Thyroid gland (tissue), 4 donors: Measurements from ENCODE around the gene TBL1XR1. TPM values are rescaled to one million over a fixed set of nuclear protein-coding genes. Genes with fewer than 3 reads are reported as not detected.

Source experiments
- DNase-seq, 2 donors: peaks; one replicate each; pipeline ENCODE4 v3.0.0-alpha.2; 2019
- H3K27ac ChIP-seq, 3 donors: fragments of 200-600 bp; sonication (generic); 1 replicate in 2 of 3; 2 replicates in 1 of 3; pipeline ENCODE4 v1.5.1; 2016 to 2019; ENCODE audit warnings: mild to moderate bottlenecking in 1 of 3, moderate library complexity in 1 of 3
- H3K27me3 ChIP-seq: fragments of 200-600 bp; sonication (generic); one replicate; pipeline ENCODE4 v1.5.1; 2019
- H3K36me3 ChIP-seq, 2 donors: fragments of 200-600 bp; sonication (generic); one replicate each; pipeline ENCODE4 v1.5.1; 2016 to 2019
- H3K4me1 ChIP-seq, 2 donors: fragments of 200-600 bp; sonication (generic); one replicate each; pipeline ENCODE4 v1.5.1; 2017 to 2019
- H3K4me3 ChIP-seq, 3 donors: fragments of 200-600 bp; sonication (generic); replicated peaks in 1 of 3; 1 replicate in 2 of 3; 2 replicates in 1 of 3; pipeline ENCODE4 v1.5.1; 2016; ENCODE audit warnings: mild to moderate bottlenecking in 1 of 3
- H3K9me3 ChIP-seq: fragments of 200-600 bp; sonication (generic); one replicate; pipeline ENCODE4 v1.5.1; 2017
- CTCF ChIP-seq, 6 experiments: fragments of 200-600 bp in 3 of 6; fragments of 450-650 bp in 3 of 6; sonication (generic) in 3 of 6; IDR thresholded peaks; one replicate each; pipeline ENCODE4 v1.5.1; 2016 to 2019; ENCODE audit warnings: antibody characterized with exemption in 6 of 6, mild to moderate bottlenecking in 2 of 6, inconsistent platforms in 1 of 6, moderate library complexity in 1 of 6
- POLR2A ChIP-seq, 2 donors: fragments of 450-650 bp; IDR thresholded peaks; one replicate each; pipeline ENCODE4 v1.6.1; 2017; ENCODE audit warnings: antibody characterized with exemption in 2 of 2, mild to moderate bottlenecking in 2 of 2, moderate library complexity in 1 of 2
- WGBS, 2 donors: methylation state at CpG; one replicate each; pipeline ENCODE4 v1.1.5; 2017; 5-methylcytosine and 5-hydroxymethylcytosine counted together
- intact Hi-C: fragments of 100-400 bp; cut with DNase I; formaldehyde crosslinking; loops from one replicate; pipeline ENCODE4 v1.15.1; 2023
- total RNA-seq, 4 donors: library from RNA; depleted of rRNA; stranded (reverse); fragments of >200 nt; gene quantifications; one replicate each; pipeline ENCODE4 v1.2.3, GENCODE V29; 2016

The TBL1XR1 gene
- total RNA-seq, 4 donors from 2014 or later, result 164 to 239 (median 195) TPM

- Histone ChIP-seq H3K27ac (peak overlapping the region in 1 of 3 donors; percentile 28), H3K4me1 (peaks cover 13 to 16% of the 10 kb centered on the region in 2 donors), H3K9me3 (no peaks in the 10 kb centered on the region), H3K27me3 (no peaks in the 10 kb centered on the region), H3K4me3 (no peak overlapping the region), H3K36me3 (peaks cover 12 to 18% of the 10 kb centered on the region in 2 donors)
- WGBS, 2 donors, result 81 to 86% methylated on average over 4 of the region's 4 CpGs
- TF ChIP-seq CTCF (IDR thresholded peaks at IDR 0.05) (no peak), POLR2A (IDR thresholded peaks at IDR 0.05) (no peak)
- DNase-seq, result no peak
- intact Hi-C loops, result loop anchor here (10.0 kb wide), 2 partner anchors 143 to 303 kb away; partner anchors contain the start of gene TBL1XR1
Observed at GRCh38 chr3:177051411-177051810, 145.9 kb downstream of the TBL1XR1 start.

DNA sequence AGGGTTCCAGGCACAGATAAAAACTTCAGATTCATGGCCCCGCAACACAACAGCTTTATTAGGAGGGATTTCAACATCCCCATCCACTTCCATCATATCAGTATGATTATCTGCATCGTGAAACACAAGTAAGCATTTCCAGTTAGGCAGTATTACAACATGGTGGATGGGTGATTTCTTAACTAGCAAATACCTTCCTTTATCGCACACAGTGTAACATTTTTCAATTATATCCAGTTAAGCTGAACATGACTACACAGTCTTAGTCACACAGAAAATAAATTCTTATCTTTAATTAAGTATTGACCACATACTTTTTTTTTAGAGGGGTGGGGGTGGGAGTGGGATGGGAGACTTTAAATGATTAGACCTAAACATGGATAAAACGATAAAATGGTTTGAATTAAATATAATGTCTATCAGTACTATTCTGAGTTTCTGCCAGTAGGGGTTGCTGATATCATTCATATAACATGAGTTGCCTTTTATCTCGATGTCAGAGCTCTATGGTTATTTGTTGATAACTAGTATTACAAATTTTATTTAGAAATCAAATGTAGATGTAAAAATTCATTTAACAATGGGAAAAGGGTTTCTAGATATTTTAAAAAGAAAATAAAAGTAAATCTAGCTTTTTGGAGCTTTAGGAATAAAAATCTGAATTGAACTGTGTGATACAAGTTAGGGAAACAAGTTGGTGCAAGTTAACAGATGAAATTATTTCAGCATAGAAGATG, 146.6 kb downstream of the TBL1XR1 start:
- WGBS, 2 donors, result 53 to 56% methylated on average over 5 of the region's 5 CpGs
- Histone ChIP-seq H3K4me1 (peaks cover 6 to 9% of the 10 kb centered on the region in 2 donors), H3K4me3 (no peak overlapping the region), H3K27me3 (no peaks in the 10 kb centered on the region), H3K36me3 (peaks cover 12 to 19% of the 10 kb centered on the region in 2 donors), H3K9me3 (no peaks in the 10 kb centered on the region), H3K27ac (peak overlapping the region in 2 of 3 donors; percentile 13 to 28)
- no peak for DNase-seq
- TF ChIP-seq CTCF (IDR thresholded peaks at IDR 0.05), result peak; percentile 24 to 83 (median 52)
- TF ChIP-seq POLR2A (IDR thresholded peaks at IDR 0.05), result no peak
- intact Hi-C loops, result loop anchor here (10.0 kb wide), 2 partner anchors 144 to 304 kb away; partner anchors contain the start of gene TBL1XR1

DNA sequence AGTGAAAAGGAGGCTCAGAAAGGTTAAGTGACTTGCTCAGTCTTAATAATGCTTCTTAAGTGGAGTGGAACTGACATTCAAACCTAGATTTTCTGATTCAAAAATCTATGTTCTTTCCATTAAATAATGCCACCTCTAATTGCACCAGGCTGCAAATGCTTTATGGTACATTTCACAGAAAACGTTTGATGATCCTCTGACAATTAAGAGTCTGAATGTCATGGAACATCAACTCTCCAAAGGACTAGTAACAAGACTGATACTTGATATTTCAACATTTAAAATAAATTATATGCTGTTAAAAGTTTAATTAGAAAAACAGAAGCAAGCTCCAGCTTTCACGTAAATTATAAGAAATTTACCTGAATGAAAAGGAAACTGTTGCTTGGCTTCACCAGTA, 151.5 kb downstream of the TBL1XR1 start:
- H3K27me3 ChIP-seq, result no peaks in the 10 kb centered on the region
- no peaks in the 10 kb centered on the region for H3K9me3 ChIP-seq
- intact Hi-C loops, result no loop called here
- no peak overlapping the region for H3K27ac ChIP-seq
- H3K4me3 ChIP-seq, result no peak overlapping the region
- TF ChIP-seq POLR2A (IDR thresholded peaks at IDR 0.05), result no peak
- no peak for TF ChIP-seq CTCF (IDR thresholded peaks at IDR 0.05)
- peaks cover 13 to 17% of the 10 kb centered on the region in 2 donors for H3K4me1 ChIP-seq
- peaks cover 32 to 33% of the 10 kb centered on the region in 2 donors for H3K36me3 ChIP-seq
- DNase-seq, result no peak
- 86 to 89% methylated on average over 2 of the region's 2 CpGs for WGBS, 2 donors

DNA sequence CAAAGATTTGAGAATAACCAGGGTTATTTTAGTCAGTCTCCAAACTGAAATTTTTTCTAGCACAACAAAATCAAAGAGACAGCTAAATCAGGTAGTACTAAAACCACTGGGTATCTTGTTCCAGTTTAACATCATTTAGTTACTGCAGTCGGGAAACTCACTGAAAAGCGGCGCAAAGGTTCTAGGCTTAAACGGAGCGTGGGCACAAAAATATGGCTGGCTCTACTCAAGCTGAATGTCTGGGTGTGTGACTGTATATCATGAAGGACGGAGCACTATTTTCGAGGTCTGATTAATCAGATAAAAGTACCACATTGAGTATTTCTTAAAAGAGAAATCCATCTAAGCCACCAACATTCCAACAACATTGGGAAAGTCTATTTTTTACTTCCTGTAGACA, 152.1 kb downstream of the TBL1XR1 start:
- intact Hi-C loops, result no loop called here
- no peak overlapping the region for H3K4me3 ChIP-seq
- 98% methylated on average over 7 of the region's 7 CpGs for WGBS, 2 donors
- H3K36me3 ChIP-seq, result peaks cover 32 to 33% of the 10 kb centered on the region in 2 donors
- no peak overlapping the region for H3K27ac ChIP-seq
- H3K27me3 ChIP-seq, result no peaks in the 10 kb centered on the region
- peaks cover 15 to 22% of the 10 kb centered on the region in 2 donors for H3K4me1 ChIP-seq
- no peak for TF ChIP-seq CTCF (IDR thresholded peaks at IDR 0.05)
- DNase-seq, result no peak
- no peaks in the 10 kb centered on the region for H3K9me3 ChIP-seq
